SJCRH30 (cell line): ENCODE results near the gene GDF15. TPM values are rescaled to one million over a fixed set of nuclear protein-coding genes. Genes with fewer than 3 reads are reported as not detected.
A peak's percentile ranks its signal among the peaks of the same experiment; 100 is the strongest.

Experiments used
- DNase-seq, 2 experiments: peaks; one replicate each; pipeline ENCODE4 v3.0.0-alpha.2; 2015 to 2020
- H3K27ac ChIP-seq: fragments of 250-450 bp; sonication (Bioruptor Pico); 2 replicates; pipeline ENCODE4 v1.5.1; 2020; ENCODE audit warnings: mild to moderate bottlenecking, moderate library complexity
- H3K27me3 ChIP-seq: fragments of 250-450 bp; sonication (Bioruptor Pico); 2 replicates; pipeline ENCODE4 v1.5.1; 2020; ENCODE audit warnings: mild to moderate bottlenecking, moderate library complexity
- H3K36me3 ChIP-seq: fragments of 250-450 bp; sonication (Bioruptor Pico); 2 replicates; pipeline ENCODE4 v1.5.1; 2020; ENCODE audit warnings: mild to moderate bottlenecking, moderate library complexity
- H3K4me1 ChIP-seq: fragments of 250-450 bp; sonication (Bioruptor Pico); 2 replicates; pipeline ENCODE4 v1.5.1; 2020; ENCODE audit warnings: mild to moderate bottlenecking, moderate library complexity
- H3K4me3 ChIP-seq: fragments of 250-450 bp; sonication (Bioruptor Pico); 2 replicates; pipeline ENCODE4 v1.5.1; 2020; ENCODE audit warnings: mild to moderate bottlenecking, moderate library complexity
- H3K9me3 ChIP-seq: fragments of 250-450 bp; sonication (Bioruptor Pico); replicated peaks from 2 replicates; pipeline ENCODE4 v1.5.1; 2020; ENCODE audit warnings: mild to moderate bottlenecking, moderate library complexity
- total RNA-seq: library from RNA; depleted of rRNA; stranded (reverse); fragments of >200 nt; shearing (Covaris generic); gene quantifications from 2 replicates; pipeline ENCODE4 v1.2.3, GENCODE V29; 2014

Gene GDF15
- total RNA-seq, 1 experiment from 2014 or later = 27.1 TPM

- Histone ChIP-seq H3K36me3 (no peaks in the 10 kb centered on the region), H3K4me3 (peak overlapping the region; percentile 71), H3K27ac (peak overlapping the region; percentile 39), H3K4me1 (peaks cover 27% of the 10 kb centered on the region), H3K27me3 (no peaks in the 10 kb centered on the region), H3K9me3 (no peaks in the 10 kb centered on the region)
- DNase-seq = peak; percentile 87 to 88
Observed at GRCh38 chr19:18416778-18417249, 30.9 kb downstream of the GDF15 start.

GRCh38 chr19:18417250-18418028 lies 31.5 kb downstream of the GDF15 start:
- Histone ChIP-seq H3K4me1 (peaks cover 27% of the 10 kb centered on the region), H3K27me3 (no peaks in the 10 kb centered on the region), H3K36me3 (no peaks in the 10 kb centered on the region), H3K4me3 (peak overlapping the region; percentile 71), H3K27ac (peak overlapping the region; percentile 39), H3K9me3 (no peaks in the 10 kb centered on the region)
- DNase-seq = peak; percentile 90 to 91

- Histone ChIP-seq H3K27me3 (no peaks in the 10 kb centered on the region), H3K9me3 (no peaks in the 10 kb centered on the region), H3K4me1 (peaks cover 27% of the 10 kb centered on the region), H3K36me3 (no peaks in the 10 kb centered on the region), H3K27ac (no peak overlapping the region), H3K4me3 (peak overlapping the region; percentile 71)
- no peak for DNase-seq
Observed at GRCh38 chr19:18418029-18418482, 32.1 kb downstream of the GDF15 start.

- no peaks in the 10 kb centered on the region for H3K36me3 ChIP-seq
- peak overlapping the region; percentile 71 for H3K4me3 ChIP-seq
- H3K27me3 ChIP-seq = no peaks in the 10 kb centered on the region
- DNase-seq = peak; percentile 54 to 71
- peaks cover 27% of the 10 kb centered on the region for H3K4me1 ChIP-seq
- H3K9me3 ChIP-seq = no peaks in the 10 kb centered on the region
- H3K27ac ChIP-seq = no peak overlapping the region
Observed at GRCh38 chr19:18418483-18419194, 32.7 kb downstream of the GDF15 start.

GRCh38 chr19:18419195-18419698 lies 33.3 kb downstream of the GDF15 start, which contains the start of gene SSBP4:
TSS of gene SSBP4 (plus strand) at chr19:18419398. CDS start at chr19:18419649, 251 bp downstream.
- Histone ChIP-seq H3K9me3 (no peaks in the 10 kb centered on the region), H3K4me1 (peaks cover 25% of the 10 kb centered on the region)
- DNase-seq = peak; percentile 71 to 85

GRCh38 chr19:18419699-18420460 lies 33.9 kb downstream of the GDF15 start:
- peak; percentile 83 to 84 for DNase-seq
- Histone ChIP-seq H3K4me1 (peaks cover 19% of the 10 kb centered on the region; the same call in 1 of the 2 replicates), H3K27me3 (no peaks in the 10 kb centered on the region), H3K36me3 (no peaks in the 10 kb centered on the region), H3K4me3 (peak overlapping the region; percentile 71), H3K9me3 (no peaks in the 10 kb centered on the region), H3K27ac (peak overlapping the region; percentile 58)

More at GRCh38 chr19:18419195-18419698, 33.3 kb downstream of the GDF15 start, which contains the start of gene SSBP4:
- peak within 1 kb of the TSS; percentile 58 for H3K27ac ChIP-seq
- H3K4me3 ChIP-seq = peak within 1 kb of the TSS; percentile 71
- H3K27me3 ChIP-seq = no peaks in the 10 kb centered on the region
- H3K36me3 ChIP-seq = no peaks in the 10 kb centered on the region

GRCh38 chr19:18420930-18421329 lies 35.0 kb downstream of the GDF15 start:
- Histone ChIP-seq H3K4me1 (peaks cover 9% of the 10 kb centered on the region; the same call in 1 of the 2 replicates), H3K4me3 (no peak overlapping the region), H3K9me3 (no peaks in the 10 kb centered on the region), H3K27ac (no peak overlapping the region), H3K36me3 (no peaks in the 10 kb centered on the region), H3K27me3 (no peaks in the 10 kb centered on the region)
- peak in 1 of 2 experiments; percentile 2 for DNase-seq

- Histone ChIP-seq H3K36me3 (no peaks in the 10 kb centered on the region), H3K9me3 (no peaks in the 10 kb centered on the region), H3K4me1 (peaks cover 6% of the 10 kb centered on the region; the same call in 1 of the 2 replicates), H3K27ac (no peak overlapping the region), H3K27me3 (no peaks in the 10 kb centered on the region), H3K4me3 (no peak overlapping the region)
- DNase-seq = peak in 1 of 2 experiments; percentile 7
Observed at GRCh38 chr19:18421371-18421959, 35.5 kb downstream of the GDF15 start.

- H3K27me3 ChIP-seq = no peaks in the 10 kb centered on the region
- no peaks in the 10 kb centered on the region for H3K36me3 ChIP-seq
- no peak overlapping the region for H3K27ac ChIP-seq
- DNase-seq = no peak
- no peaks in the 10 kb centered on the region for H3K9me3 ChIP-seq
- peaks cover 8% of the 10 kb centered on the region; the same call in 1 of the 2 replicates for H3K4me1 ChIP-seq
- H3K4me3 ChIP-seq = no peak overlapping the region
Observed at GRCh38 chr19:18422530-18423191, 36.7 kb downstream of the GDF15 start.

GRCh38 chr19:18423258-18424020 lies 37.5 kb downstream of the GDF15 start:
- no peak overlapping the region for H3K27ac ChIP-seq
- no peaks in the 10 kb centered on the region for H3K36me3 ChIP-seq
- no peak overlapping the region for H3K4me3 ChIP-seq
- DNase-seq = no peak
- peaks cover 12% of the 10 kb centered on the region; the same call in 1 of the 2 replicates for H3K4me1 ChIP-seq
- H3K9me3 ChIP-seq = no peaks in the 10 kb centered on the region
- no peaks in the 10 kb centered on the region for H3K27me3 ChIP-seq

- Histone ChIP-seq H3K4me3 (no peak overlapping the region), H3K27me3 (no peaks in the 10 kb centered on the region), H3K27ac (no peak overlapping the region), H3K36me3 (no peaks in the 10 kb centered on the region), H3K4me1 (peaks cover 16% of the 10 kb centered on the region; the same call in 1 of the 2 replicates), H3K9me3 (no peaks in the 10 kb centered on the region)
- DNase-seq = no peak
Observed at GRCh38 chr19:18424122-18424889, 38.3 kb downstream of the GDF15 start.

- no peaks in the 10 kb centered on the region for H3K9me3 ChIP-seq
- H3K27ac ChIP-seq = no peak overlapping the region
- no peak overlapping the region for H3K4me3 ChIP-seq
- H3K36me3 ChIP-seq = no peaks in the 10 kb centered on the region
- H3K27me3 ChIP-seq = no peaks in the 10 kb centered on the region
- no peak for DNase-seq
- H3K4me1 ChIP-seq = peaks cover 21% of the 10 kb centered on the region
Observed at GRCh38 chr19:18424890-18425514, 39.0 kb downstream of the GDF15 start.
